Nephron progenitor cell (in vitro differentiated cells): Measurements from ENCODE around the gene ATG16L1.

Source experiments
- DNase-seq: peaks from one replicate; pipeline ENCODE4 v3.0.0; 2021
- H3K27ac Mint-ChIP-seq: 2 replicates; pipeline ENCODE4 v1.8.0; 2021; ENCODE audit warnings: mild to moderate bottlenecking, moderate library complexity, mixed read lengths
- H3K27me3 Mint-ChIP-seq: 2 replicates; pipeline ENCODE4 v1.8.0; 2021; ENCODE audit warnings: mild to moderate bottlenecking, low read depth, mixed read lengths; ENCODE audit not compliant: poor library complexity
- H3K36me3 Mint-ChIP-seq: 2 replicates; pipeline ENCODE4 v1.8.0; 2021; ENCODE audit warnings: low read depth, mixed read lengths
- H3K4me1 Mint-ChIP-seq: 2 replicates; pipeline ENCODE4 v1.8.0; 2021; ENCODE audit warnings: mixed read lengths
- H3K4me3 Mint-ChIP-seq: 2 replicates; pipeline ENCODE4 v1.8.0; 2021; ENCODE audit warnings: mild to moderate bottlenecking, moderate library complexity, mixed read lengths
- H3K9me3 Mint-ChIP-seq: 2 replicates; pipeline ENCODE4 v1.8.0; 2021; ENCODE audit warnings: mild to moderate bottlenecking, moderate library complexity, mixed read lengths
- TF ChIP-seq, protein P1 (sequence below): fragments of 200-600 bp; sonication (generic); IDR thresholded peaks from 2 replicates; pipeline ENCODE4 v1.5.0; 2021; ENCODE audit warnings: antibody characterized with exemption

Gene ATG16L1

DNA sequence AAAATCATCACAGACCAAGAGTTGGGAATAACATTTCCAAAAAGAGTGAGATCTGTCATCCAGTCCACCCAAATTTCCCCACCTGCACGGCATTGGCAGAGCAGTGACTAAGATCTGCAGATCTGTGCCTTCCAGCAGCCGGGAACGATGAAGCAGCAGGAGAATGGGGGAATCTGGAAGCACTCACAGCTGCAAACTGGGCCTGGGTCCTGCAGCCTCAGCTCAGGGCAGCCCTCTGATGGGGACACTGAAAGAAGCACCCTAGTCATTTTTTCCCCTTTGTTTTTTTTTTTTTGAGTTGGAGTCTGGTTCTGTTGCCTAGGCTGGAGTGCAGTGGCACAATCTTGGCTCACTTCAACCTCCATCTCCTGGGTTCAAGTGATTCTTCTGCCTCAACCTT is 51.8 kb downstream of the ATG16L1 start:
- Mint-ChIP-seq H3K9me3 (no peaks in the 10 kb centered on the region), H3K4me1 (peaks cover 38% of the 10 kb centered on the region), H3K27ac (no peak overlapping the region), H3K36me3 (no peaks in the 10 kb centered on the region), H3K27me3 (no peaks in the 10 kb centered on the region), H3K4me3 (no peak overlapping the region)
- TF ChIP-seq, protein P1, sequence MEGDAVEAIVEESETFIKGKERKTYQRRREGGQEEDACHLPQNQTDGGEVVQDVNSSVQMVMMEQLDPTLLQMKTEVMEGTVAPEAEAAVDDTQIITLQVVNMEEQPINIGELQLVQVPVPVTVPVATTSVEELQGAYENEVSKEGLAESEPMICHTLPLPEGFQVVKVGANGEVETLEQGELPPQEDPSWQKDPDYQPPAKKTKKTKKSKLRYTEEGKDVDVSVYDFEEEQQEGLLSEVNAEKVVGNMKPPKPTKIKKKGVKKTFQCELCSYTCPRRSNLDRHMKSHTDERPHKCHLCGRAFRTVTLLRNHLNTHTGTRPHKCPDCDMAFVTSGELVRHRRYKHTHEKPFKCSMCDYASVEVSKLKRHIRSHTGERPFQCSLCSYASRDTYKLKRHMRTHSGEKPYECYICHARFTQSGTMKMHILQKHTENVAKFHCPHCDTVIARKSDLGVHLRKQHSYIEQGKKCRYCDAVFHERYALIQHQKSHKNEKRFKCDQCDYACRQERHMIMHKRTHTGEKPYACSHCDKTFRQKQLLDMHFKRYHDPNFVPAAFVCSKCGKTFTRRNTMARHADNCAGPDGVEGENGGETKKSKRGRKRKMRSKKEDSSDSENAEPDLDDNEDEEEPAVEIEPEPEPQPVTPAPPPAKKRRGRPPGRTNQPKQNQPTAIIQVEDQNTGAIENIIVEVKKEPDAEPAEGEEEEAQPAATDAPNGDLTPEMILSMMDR: no peak
- DNase-seq: no peak

GRCh38 chr2:233307565-233307964 is 56.1 kb downstream of the ATG16L1 start, which contains the start of gene SAG:
TSS of gene SAG (plus strand) at chr2:233307816. CDS start at chr2:233309190, 1,374 bp downstream.
- Mint-ChIP-seq H3K4me3 (no peak within 1 kb of the TSS), H3K27me3 (peaks cover 9% of the 10 kb centered on the region), H3K4me1 (peaks cover 12% of the 10 kb centered on the region), H3K27ac (no peak within 1 kb of the TSS), H3K9me3 (no peaks in the 10 kb centered on the region), H3K36me3 (no peaks in the 10 kb centered on the region)
- TF ChIP-seq, protein P1: no peak
- no peak for DNase-seq

GRCh38 chr2:233311241-233311926 is 59.9 kb downstream of the ATG16L1 start:
- peaks cover 18% of the 10 kb centered on the region for H3K4me1 Mint-ChIP-seq
- no peak for DNase-seq
- H3K36me3 Mint-ChIP-seq: no peaks in the 10 kb centered on the region
- H3K27ac Mint-ChIP-seq: peak overlapping the region; percentile 86
- H3K27me3 Mint-ChIP-seq: peaks cover 9% of the 10 kb centered on the region
- TF ChIP-seq, protein P1: no peak
- H3K4me3 Mint-ChIP-seq: no peak overlapping the region
- no peaks in the 10 kb centered on the region for H3K9me3 Mint-ChIP-seq

DNA sequence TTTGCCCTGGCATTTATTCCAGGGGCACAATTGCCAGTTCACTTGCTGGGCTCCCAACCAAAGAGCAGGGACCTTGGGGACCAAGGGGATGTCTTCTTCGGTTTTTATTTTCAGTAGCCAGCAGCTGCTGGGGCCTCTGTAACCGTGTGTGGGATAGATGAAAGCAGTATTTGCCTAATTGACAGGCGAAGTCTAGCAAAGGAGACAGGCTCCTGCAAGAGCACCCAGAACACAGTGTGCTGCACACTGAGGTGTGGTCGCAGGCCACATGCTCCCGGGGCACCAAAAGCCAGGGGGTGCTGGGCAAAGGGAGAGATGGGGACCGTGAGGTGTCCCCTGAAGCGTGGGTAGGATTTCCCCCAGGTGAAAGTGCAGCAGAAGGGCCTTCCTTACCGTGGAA is 61.4 kb downstream of the ATG16L1 start:
- Mint-ChIP-seq H3K4me3 (no peak overlapping the region), H3K36me3 (no peaks in the 10 kb centered on the region), H3K4me1 (peaks cover 8% of the 10 kb centered on the region), H3K9me3 (no peaks in the 10 kb centered on the region), H3K27ac (no peak overlapping the region), H3K27me3 (peaks cover 9% of the 10 kb centered on the region)
- DNase-seq: no peak
- TF ChIP-seq, protein P1: no peak

- no peak overlapping the region for H3K4me3 Mint-ChIP-seq
- peaks cover 8% of the 10 kb centered on the region for H3K4me1 Mint-ChIP-seq
- DNase-seq: no peak
- H3K36me3 Mint-ChIP-seq: no peaks in the 10 kb centered on the region
- H3K9me3 Mint-ChIP-seq: no peaks in the 10 kb centered on the region
- H3K27me3 Mint-ChIP-seq: peaks cover 12% of the 10 kb centered on the region
- H3K27ac Mint-ChIP-seq: no peak overlapping the region
- TF ChIP-seq, protein P1: no peak
These were observed 62.9 kb downstream of the ATG16L1 start for GRCh38 chr2:233314180-233314925.
